Vagina (tissue), 2 donors: ENCODE data around the gene TMEM131L. TPM values are rescaled to one million over a fixed set of nuclear protein-coding genes. Genes with fewer than 3 reads are reported as not detected.
A peak's percentile ranks its signal among the peaks of the same experiment; 100 is the strongest.

Source experiments
- DNase-seq, 2 donors: peaks; one replicate each; pipeline ENCODE4 v3.0.0-alpha.2; 2017; ENCODE audit errors: extremely low spot score in 2 of 2
- H3K27ac ChIP-seq: fragments of 200-600 bp; sonication (generic); one replicate; pipeline ENCODE4 v1.5.1; 2019
- H3K27me3 ChIP-seq: fragments of 200-600 bp; sonication (generic); one replicate; pipeline ENCODE4 v1.5.1; 2019
- H3K36me3 ChIP-seq, 2 donors: fragments of 200-600 bp; sonication (generic); one replicate each; pipeline ENCODE4 v1.5.1; 2017 to 2019
- H3K4me1 ChIP-seq: fragments of 200-600 bp; sonication (generic); one replicate; pipeline ENCODE4 v1.5.1; 2019
- H3K4me3 ChIP-seq, 2 donors: fragments of 200-600 bp; sonication (generic); 1 replicate in 1 of 2; 2 replicates in 1 of 2; pipeline ENCODE4 v1.5.1; 2016 to 2019
- H3K9me3 ChIP-seq: fragments of 200-600 bp; sonication (generic); one replicate; pipeline ENCODE4 v1.5.1; 2019
- POLR2A ChIP-seq, 2 donors: fragments of 450-650 bp; IDR thresholded peaks; one replicate each; pipeline ENCODE4 v1.6.1; 2017; ENCODE audit warnings: antibody characterized with exemption in 2 of 2, mild to moderate bottlenecking in 2 of 2, moderate library complexity in 2 of 2
- POLR2AphosphoS5 ChIP-seq, 2 donors: sonication (generic); formaldehyde crosslinking; IDR thresholded peaks; one replicate each; pipeline ENCODE4 v1.9.0; 2017; ENCODE audit warnings: antibody characterized with exemption in 2 of 2, mild to moderate bottlenecking in 2 of 2, low read depth in 1 of 2; ENCODE audit not compliant: insufficient read depth in 1 of 2
- intact Hi-C: fragments of 100-400 bp; cut with DNase I; formaldehyde crosslinking; loops from one replicate; pipeline ENCODE4 v1.15.1; 2023
- total RNA-seq: library from RNA; depleted of rRNA; stranded (reverse); fragments of >200 nt; gene quantifications from one replicate; pipeline ENCODE4 v1.2.3, GENCODE V29; 2016
- TF ChIP-seq, protein P1 (sequence below), 3 experiments: fragments of 450-650 bp in 2 of 3; fragments of 200-600 bp in 1 of 3; sonication (generic) in 1 of 3; IDR thresholded peaks; one replicate each; pipeline ENCODE4 v1.5.1; 2017 to 2019; ENCODE audit warnings: antibody characterized with exemption in 3 of 3, mild to moderate bottlenecking in 2 of 3, moderate library complexity in 2 of 3

TMEM131L gene
- total RNA-seq, 1 donor from 2014 or later, result 17.7 TPM

DNA sequence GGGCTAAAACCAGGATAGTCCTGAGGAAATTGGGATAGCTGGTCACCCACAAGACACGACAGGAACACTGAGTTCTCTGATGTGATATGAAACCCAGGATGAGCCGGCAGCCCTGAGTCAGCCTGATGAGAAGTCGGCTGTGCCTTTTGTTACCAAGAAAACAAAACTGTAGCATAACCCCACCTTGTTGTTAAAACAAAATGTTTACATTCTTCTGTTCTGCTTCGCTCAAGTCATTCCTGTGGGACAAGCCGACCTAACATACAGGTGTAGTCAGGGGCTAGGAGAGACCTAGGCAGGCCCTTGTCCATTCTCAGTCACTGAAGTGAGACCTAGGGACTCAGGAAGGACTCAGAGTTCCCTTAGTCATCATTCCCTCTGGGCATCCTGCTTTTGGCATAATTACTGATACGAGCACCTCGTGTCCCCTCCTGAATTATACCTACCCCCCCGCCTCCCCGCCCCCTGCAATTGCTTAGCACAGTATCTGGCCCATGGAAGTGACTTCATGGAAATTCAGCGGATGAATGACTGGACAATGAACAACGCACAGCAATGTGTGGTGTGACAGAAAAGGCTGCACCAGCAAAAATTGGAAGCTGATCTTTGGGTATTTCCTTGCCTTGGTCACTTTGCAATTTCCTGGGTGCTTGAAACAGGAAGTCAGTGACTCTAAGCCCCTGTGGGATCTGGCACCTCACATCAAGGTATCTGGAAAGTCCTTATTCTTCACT is 186.1 kb downstream of the TMEM131L start:
- Histone ChIP-seq H3K36me3 (no peaks in the 10 kb centered on the region), H3K4me1 (peaks cover 5% of the 10 kb centered on the region), H3K27me3 (no peaks in the 10 kb centered on the region), H3K9me3 (no peaks in the 10 kb centered on the region), H3K4me3 (no peak overlapping the region), H3K27ac (no peak overlapping the region)
- TF ChIP-seq POLR2AphosphoS5 (IDR thresholded peaks at IDR 0.05; ENCODE audit: insufficient read depth in 1 of 2, low read depth in 1 of 2), result no peak
- no peak for TF ChIP-seq POLR2A (IDR thresholded peaks at IDR 0.05)
- TF ChIP-seq, protein P1, sequence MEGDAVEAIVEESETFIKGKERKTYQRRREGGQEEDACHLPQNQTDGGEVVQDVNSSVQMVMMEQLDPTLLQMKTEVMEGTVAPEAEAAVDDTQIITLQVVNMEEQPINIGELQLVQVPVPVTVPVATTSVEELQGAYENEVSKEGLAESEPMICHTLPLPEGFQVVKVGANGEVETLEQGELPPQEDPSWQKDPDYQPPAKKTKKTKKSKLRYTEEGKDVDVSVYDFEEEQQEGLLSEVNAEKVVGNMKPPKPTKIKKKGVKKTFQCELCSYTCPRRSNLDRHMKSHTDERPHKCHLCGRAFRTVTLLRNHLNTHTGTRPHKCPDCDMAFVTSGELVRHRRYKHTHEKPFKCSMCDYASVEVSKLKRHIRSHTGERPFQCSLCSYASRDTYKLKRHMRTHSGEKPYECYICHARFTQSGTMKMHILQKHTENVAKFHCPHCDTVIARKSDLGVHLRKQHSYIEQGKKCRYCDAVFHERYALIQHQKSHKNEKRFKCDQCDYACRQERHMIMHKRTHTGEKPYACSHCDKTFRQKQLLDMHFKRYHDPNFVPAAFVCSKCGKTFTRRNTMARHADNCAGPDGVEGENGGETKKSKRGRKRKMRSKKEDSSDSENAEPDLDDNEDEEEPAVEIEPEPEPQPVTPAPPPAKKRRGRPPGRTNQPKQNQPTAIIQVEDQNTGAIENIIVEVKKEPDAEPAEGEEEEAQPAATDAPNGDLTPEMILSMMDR (IDR thresholded peaks at IDR 0.05), result no peak
- intact Hi-C loops, result no loop called here
- DNase-seq, result no peak

DNA sequence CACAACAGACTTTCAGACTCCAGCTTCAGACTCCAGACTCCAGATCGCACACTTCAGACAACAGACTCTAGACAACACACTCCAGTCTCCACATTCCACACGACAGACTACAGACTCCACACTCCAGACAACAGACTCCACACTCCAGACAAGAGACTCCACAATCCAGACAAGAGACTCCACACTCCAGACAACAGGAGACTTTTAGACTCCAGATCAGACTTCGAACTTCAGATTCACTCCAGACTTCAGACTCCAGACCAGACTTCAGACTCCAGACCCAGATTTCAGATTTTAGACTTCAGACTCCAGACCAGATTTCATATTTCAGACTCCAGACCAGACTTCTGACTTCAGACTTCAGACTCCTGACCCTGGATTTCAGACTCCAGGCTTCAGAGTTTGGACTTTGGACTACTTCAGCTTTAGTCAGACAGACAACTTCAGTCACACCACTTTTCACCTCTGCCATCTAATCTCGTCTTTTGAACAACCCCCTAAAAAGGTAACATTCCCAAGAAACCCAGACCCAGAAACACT is 188.9 kb downstream of the TMEM131L start:
- TF ChIP-seq POLR2AphosphoS5 (IDR thresholded peaks at IDR 0.05; ENCODE audit: insufficient read depth in 1 of 2, low read depth in 1 of 2), result no peak
- TF ChIP-seq, protein P1 (IDR thresholded peaks at IDR 0.05), result no peak
- TF ChIP-seq POLR2A (IDR thresholded peaks at IDR 0.05), result no peak
- H3K9me3 ChIP-seq, result no peaks in the 10 kb centered on the region
- no peak overlapping the region for H3K4me3 ChIP-seq
- H3K4me1 ChIP-seq, result peaks cover 5% of the 10 kb centered on the region
- H3K27ac ChIP-seq, result no peak overlapping the region
- DNase-seq, result no peak
- intact Hi-C loops, result no loop called here
- no peaks in the 10 kb centered on the region for H3K27me3 ChIP-seq
- H3K36me3 ChIP-seq, result no peaks in the 10 kb centered on the region

DNA sequence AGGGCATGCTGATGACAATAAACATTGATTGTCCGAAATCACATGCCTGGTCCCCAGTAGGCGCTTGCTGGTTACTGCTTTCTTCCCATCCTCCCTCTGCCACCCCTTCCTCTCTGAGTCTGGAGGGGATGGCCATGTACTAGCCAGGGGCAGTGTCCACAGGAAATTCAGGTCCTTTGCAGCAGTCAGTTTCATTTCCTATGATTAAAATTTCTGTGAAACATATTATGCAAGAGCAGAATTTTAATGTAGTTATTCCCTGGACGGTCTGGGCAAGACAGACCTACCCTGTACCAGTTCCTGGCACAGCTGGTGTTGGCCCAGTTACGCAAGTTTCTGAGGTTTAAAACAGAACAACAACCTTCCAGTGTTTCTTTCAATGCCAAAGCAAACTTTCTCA is 189.8 kb downstream of the TMEM131L start:
- intact Hi-C loops, result no loop called here
- Histone ChIP-seq H3K27ac (no peak overlapping the region), H3K36me3 (no peaks in the 10 kb centered on the region), H3K4me3 (no peak overlapping the region), H3K9me3 (no peaks in the 10 kb centered on the region), H3K27me3 (no peaks in the 10 kb centered on the region), H3K4me1 (peaks cover 5% of the 10 kb centered on the region)
- DNase-seq, result no peak
- TF ChIP-seq POLR2A (IDR thresholded peaks at IDR 0.05) (no peak), POLR2AphosphoS5 (IDR thresholded peaks at IDR 0.05; ENCODE audit: insufficient read depth in 1 of 2, low read depth in 1 of 2) (peak in 1 of 2 donors; percentile 37)
- TF ChIP-seq, protein P1 (IDR thresholded peaks at IDR 0.05), result no peak

DNA sequence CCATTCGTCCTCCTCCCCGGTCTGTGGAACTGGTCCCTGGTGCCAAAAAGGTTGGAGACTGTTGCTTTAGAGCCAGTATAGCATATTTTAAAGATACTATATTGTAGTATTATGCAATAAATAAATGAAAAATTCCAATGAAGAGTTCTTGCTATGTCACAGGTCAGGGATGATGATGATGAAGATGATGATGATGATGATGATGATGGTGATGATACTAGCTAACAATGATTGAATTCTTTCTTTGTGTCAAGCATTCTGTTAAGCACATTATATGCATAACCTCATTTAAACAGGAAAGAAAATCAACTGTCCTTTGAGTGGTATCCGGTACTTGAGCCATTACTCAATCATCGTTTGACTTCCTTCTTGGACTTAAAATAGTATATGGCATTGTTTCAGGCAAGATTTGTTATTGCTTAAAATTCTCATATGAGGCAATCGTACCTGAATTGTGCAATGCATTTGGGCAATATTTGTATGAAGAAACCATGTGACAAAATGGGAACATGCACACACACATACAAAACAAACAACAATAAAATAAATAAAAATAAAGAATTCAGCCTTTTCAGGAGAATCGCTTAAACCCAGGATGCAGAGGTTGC is 195.2 kb downstream of the TMEM131L start:
- no peak for DNase-seq
- intact Hi-C loops, result no loop called here
- Histone ChIP-seq H3K4me1 (peaks cover 4% of the 10 kb centered on the region), H3K36me3 (no peaks in the 10 kb centered on the region), H3K27me3 (no peaks in the 10 kb centered on the region), H3K27ac (no peak overlapping the region), H3K9me3 (no peaks in the 10 kb centered on the region), H3K4me3 (no peak overlapping the region)
- TF ChIP-seq POLR2A (IDR thresholded peaks at IDR 0.05) (no peak), POLR2AphosphoS5 (IDR thresholded peaks at IDR 0.05; ENCODE audit: insufficient read depth in 1 of 2, low read depth in 1 of 2) (peak in 1 of 2 donors; percentile 89)

DNA sequence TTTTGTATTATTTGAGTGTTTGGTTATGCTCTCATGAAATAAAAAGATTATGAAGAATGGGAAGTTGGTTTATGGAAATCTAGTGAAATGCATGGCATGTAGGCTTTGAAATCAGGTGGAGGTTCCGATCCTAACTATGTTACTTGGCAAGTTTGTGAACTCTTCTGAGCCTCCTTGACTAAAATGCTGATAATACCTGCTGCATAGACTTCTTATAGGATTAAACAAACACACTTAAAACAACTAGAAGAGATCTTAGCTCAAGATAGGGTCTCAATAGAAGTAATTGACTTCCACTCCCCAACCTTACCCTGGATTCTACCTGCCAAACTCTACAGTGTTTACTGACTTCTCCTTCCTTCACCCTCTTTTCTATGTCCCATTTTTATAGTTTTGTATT is 195.7 kb downstream of the TMEM131L start:
- TF ChIP-seq POLR2AphosphoS5 (IDR thresholded peaks at IDR 0.05; ENCODE audit: insufficient read depth in 1 of 2, low read depth in 1 of 2) (no peak), POLR2A (IDR thresholded peaks at IDR 0.05) (no peak)
- TF ChIP-seq, protein P1 (IDR thresholded peaks at IDR 0.05), result no peak
- H3K27ac ChIP-seq, result no peak overlapping the region

More for the DNA sequence above, 195.7 kb downstream of the TMEM131L start:
- intact Hi-C loops, result no loop called here
- Histone ChIP-seq H3K4me3 (no peak overlapping the region), H3K27me3 (no peaks in the 10 kb centered on the region), H3K4me1 (no peaks in the 10 kb centered on the region), H3K36me3 (no peaks in the 10 kb centered on the region), H3K9me3 (no peaks in the 10 kb centered on the region)
- no peak for DNase-seq
